Smooth muscle cell (in vitro differentiated cells): ENCODE data around the gene XPR1. TPM values are rescaled to one million over a fixed set of nuclear protein-coding genes. Genes with fewer than 3 reads are reported as not detected.

Source experiments
- polyA plus RNA-seq: library from polyadenylated mRNA; unstranded; fragments of >200 nt; fragmentation: Nextera tagmentation; extraction: Ambion mirVana; gene quantifications from 2 replicates; pipeline ENCODE4 v1.2.1, GENCODE V29; 2016
- small RNA-seq: library from RNA; depleted of rRNA; stranded (forward); fragments of <200 nt; gene quantifications from one replicate; pipeline ENCODE3, GENCODE V24; 2014
- total RNA-seq: library from RNA; depleted of rRNA; stranded (reverse); fragments of >200 nt; gene quantifications from 2 replicates; pipeline ENCODE4 v1.2.3, GENCODE V29; 2014

The XPR1 gene
- total and polyA plus RNA-seq, 2 experiments from 2014 or later: 9.5 to 27.6 TPM

Small RNAs within 50 kb of the gene (small RNA-seq; reads per million reads assigned to genes)
- not detected for gene RF00026

Other genes starting within 250 kb of the XPR1 start
- gene ACBD6, start 129.4 kb upstream of the XPR1 start, total RNA-seq: 45.9 and 48.7 TPM in 2 replicates
- 43.0 and 44.1 TPM in 2 replicates for gene ACBD6, start 129.4 kb upstream of the XPR1 start, polyA plus RNA-seq
- not detected in 2 replicates for gene OVAAL, start 73.1 kb upstream of the XPR1 start, total RNA-seq
- gene OVAAL, start 73.1 kb upstream of the XPR1 start, polyA plus RNA-seq: not detected in 2 replicates